Esophagus muscularis mucosa (tissue), 4 donors: ENCODE results near the gene APOL4. TPM values are rescaled to one million over a fixed set of nuclear protein-coding genes. Genes with fewer than 3 reads are reported as not detected.

Experiments
- DNase-seq: peaks from one replicate; pipeline ENCODE4 v3.0.0-alpha.2; 2017; ENCODE audit errors: extremely low spot score
- H3K27ac ChIP-seq, 4 donors: fragments of 200-600 bp; sonication (generic); replicated peaks in 1 of 4; 1 replicate in 3 of 4; 2 replicates in 1 of 4; pipeline ENCODE4 v1.5.1; 2016 to 2019; ENCODE audit warnings: mild to moderate bottlenecking in 1 of 4
- H3K27me3 ChIP-seq, 4 donors: fragments of 200-600 bp; sonication (generic); one replicate each; pipeline versions ENCODE4 v1.5.1 to v1.6.0; 2016 to 2019
- H3K36me3 ChIP-seq, 4 donors: fragments of 200-600 bp; sonication (generic); one replicate each; pipeline ENCODE4 v1.5.1; 2016 to 2019
- H3K4me1 ChIP-seq, 4 donors: fragments of 200-600 bp; sonication (generic); one replicate each; pipeline ENCODE4 v1.5.1; 2016 to 2019
- H3K4me3 ChIP-seq, 4 donors: fragments of 200-600 bp; sonication (generic); 1 replicate in 2 of 4; 2 replicates in 2 of 4; pipeline ENCODE4 v1.5.1; 2016 to 2019; ENCODE audit warnings: mild to moderate bottlenecking in 4 of 4, moderate library complexity in 1 of 4
- H3K9me3 ChIP-seq, 4 donors: fragments of 200-600 bp; sonication (generic); 1 replicate in 3 of 4; 2 replicates in 1 of 4; pipeline ENCODE4 v1.5.1; 2016 to 2019
- EP300 ChIP-seq: sonication (generic); formaldehyde crosslinking; IDR thresholded peaks from one replicate; pipeline ENCODE4 v1.6.1; 2017; ENCODE audit warnings: antibody characterized with exemption
- POLR2A ChIP-seq: fragments of 450-650 bp; IDR thresholded peaks from one replicate; pipeline ENCODE4 v1.6.1; 2017; ENCODE audit warnings: antibody characterized with exemption, moderate library complexity, mild to moderate bottlenecking, low read depth
- POLR2AphosphoS5 ChIP-seq, 2 donors: sonication (generic); formaldehyde crosslinking; IDR thresholded peaks; one replicate each; pipeline ENCODE4 v1.6.1; 2017; ENCODE audit warnings: antibody characterized with exemption in 2 of 2
- WGBS: methylation state at CpG from one replicate; pipeline ENCODE4 v1.1.5; 2018; 5-methylcytosine and 5-hydroxymethylcytosine counted together
- intact Hi-C: fragments of 100-400 bp; cut with DNase I; formaldehyde crosslinking; loops from one replicate; pipeline ENCODE4 v1.15.1; 2023
- total RNA-seq, 4 donors: library from RNA; depleted of rRNA; stranded (reverse); fragments of >200 nt; gene quantifications; one replicate each; pipeline versions ENCODE4 v1.1.0 to v1.2.1, GENCODE V29; 2016
- TF ChIP-seq, protein P1 (sequence below), 3 experiments: fragments of 200-600 bp in 2 of 3; fragments of 450-650 bp in 1 of 3; sonication (generic) in 2 of 3; IDR thresholded peaks; one replicate each; pipeline ENCODE4 v1.5.1; 2017 to 2019; ENCODE audit warnings: antibody characterized with exemption in 3 of 3, mild to moderate bottlenecking in 2 of 3, moderate library complexity in 1 of 3

APOL4 gene
- total RNA-seq, 4 donors from 2014 or later, result 0.19 to 24.7 (median 1.6) TPM

- DNase-seq, result no peak
- WGBS, result 71% methylated on average over 8 of the region's 8 CpGs
- Histone ChIP-seq H3K9me3 (no peaks in the 10 kb centered on the region), H3K36me3 (no peaks in the 10 kb centered on the region), H3K4me3 (no peak overlapping the region), H3K27ac (peak overlapping the region; percentile 13 to 28 (median 23)), H3K27me3 (no peaks in the 10 kb centered on the region), H3K4me1 (peaks cover 24 to 47% (median 33%) of the 10 kb centered on the region in 4 donors)
- TF ChIP-seq POLR2A, result no peak
- no peak for TF ChIP-seq EP300
- TF ChIP-seq POLR2AphosphoS5 (IDR thresholded peaks at IDR 0.05), result no peak
- TF ChIP-seq, protein P1, sequence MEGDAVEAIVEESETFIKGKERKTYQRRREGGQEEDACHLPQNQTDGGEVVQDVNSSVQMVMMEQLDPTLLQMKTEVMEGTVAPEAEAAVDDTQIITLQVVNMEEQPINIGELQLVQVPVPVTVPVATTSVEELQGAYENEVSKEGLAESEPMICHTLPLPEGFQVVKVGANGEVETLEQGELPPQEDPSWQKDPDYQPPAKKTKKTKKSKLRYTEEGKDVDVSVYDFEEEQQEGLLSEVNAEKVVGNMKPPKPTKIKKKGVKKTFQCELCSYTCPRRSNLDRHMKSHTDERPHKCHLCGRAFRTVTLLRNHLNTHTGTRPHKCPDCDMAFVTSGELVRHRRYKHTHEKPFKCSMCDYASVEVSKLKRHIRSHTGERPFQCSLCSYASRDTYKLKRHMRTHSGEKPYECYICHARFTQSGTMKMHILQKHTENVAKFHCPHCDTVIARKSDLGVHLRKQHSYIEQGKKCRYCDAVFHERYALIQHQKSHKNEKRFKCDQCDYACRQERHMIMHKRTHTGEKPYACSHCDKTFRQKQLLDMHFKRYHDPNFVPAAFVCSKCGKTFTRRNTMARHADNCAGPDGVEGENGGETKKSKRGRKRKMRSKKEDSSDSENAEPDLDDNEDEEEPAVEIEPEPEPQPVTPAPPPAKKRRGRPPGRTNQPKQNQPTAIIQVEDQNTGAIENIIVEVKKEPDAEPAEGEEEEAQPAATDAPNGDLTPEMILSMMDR (IDR thresholded peaks at IDR 0.05), result no peak
- intact Hi-C loops, result loop anchor here (5.0 kb wide), 1 partner anchor 40 kb away; the partner anchor contains the start of gene APOL2
Observed at GRCh38 chr22:36197514-36198146, 4.0 kb downstream of the APOL4 start.

DNA sequence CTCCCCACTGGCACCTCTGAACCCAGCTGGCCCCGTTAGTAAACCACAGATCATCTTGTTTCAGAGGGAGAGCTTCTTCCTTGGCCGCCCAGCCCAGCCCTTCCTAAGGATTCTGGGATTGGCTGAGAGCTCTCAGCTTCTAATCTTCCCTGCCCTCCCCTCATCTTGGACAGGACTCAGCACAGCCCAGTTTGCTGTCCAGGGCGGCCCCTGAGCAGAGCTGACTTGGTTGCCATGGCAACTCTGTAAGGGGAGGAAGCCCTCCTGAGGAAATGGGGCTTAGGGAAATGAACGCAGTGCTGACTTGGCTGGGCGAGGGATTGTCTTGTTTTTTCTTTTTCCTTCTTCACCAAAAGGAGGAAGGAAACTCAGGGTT is 4.6 kb downstream of the APOL4 start:
- no peak for DNase-seq
- Histone ChIP-seq H3K4me3 (no peak overlapping the region), H3K4me1 (peaks cover 22 to 45% (median 32%) of the 10 kb centered on the region in 4 donors), H3K27ac (peak overlapping the region in 3 of 4 donors; percentile 18 to 28 (median 28)), H3K36me3 (no peaks in the 10 kb centered on the region), H3K27me3 (no peaks in the 10 kb centered on the region), H3K9me3 (no peaks in the 10 kb centered on the region)
- intact Hi-C loops, result loop anchor here (5.0 kb wide), 1 partner anchor 40 kb away; the partner anchor contains the start of gene APOL2
- WGBS, result 36% methylated on average over 4 of the region's 5 CpGs
- TF ChIP-seq EP300, result no peak
- TF ChIP-seq, protein P1 (IDR thresholded peaks at IDR 0.05), result no peak
- TF ChIP-seq POLR2AphosphoS5 (IDR thresholded peaks at IDR 0.05), result no peak
- no peak for TF ChIP-seq POLR2A

DNA sequence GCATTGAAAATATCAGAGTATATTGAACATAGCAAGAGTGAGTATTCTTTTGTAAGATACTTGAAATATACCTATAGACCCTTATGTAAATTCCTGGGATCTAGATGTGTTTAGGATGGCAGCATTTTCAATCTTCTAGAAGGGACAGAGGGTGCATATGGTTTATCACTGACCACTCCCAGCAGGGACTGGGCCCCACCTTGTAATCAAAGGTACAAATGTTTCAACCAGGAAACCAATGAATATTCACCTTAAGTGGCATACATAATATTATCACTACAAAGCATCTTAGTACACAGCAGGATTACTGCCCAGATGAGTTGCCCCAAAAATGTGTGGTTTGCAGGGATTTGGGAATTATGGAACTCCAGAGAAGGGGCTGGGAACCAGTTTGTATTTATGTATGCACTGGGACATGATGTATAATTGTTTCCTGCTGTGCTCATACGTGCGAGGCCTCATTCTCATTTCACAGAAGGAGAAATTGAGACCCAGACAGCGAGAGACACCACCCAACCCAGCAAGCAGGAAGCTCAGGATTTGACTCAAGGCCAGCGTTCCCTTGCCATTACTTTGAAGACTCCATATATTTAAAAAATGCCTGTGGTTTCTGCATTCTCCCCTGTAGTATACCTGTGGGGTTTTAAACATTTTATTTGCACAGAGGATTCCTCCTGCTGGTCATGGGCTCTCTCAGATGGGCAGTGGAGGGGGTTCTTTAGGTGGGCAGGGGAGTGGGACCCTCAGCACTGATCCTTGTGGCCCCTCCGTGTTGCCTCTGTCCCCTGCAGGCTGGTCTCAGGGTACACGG is 5.2 kb downstream of the APOL4 start:
- WGBS, result 62% methylated on average over 5 of the region's 6 CpGs
- Histone ChIP-seq H3K4me3 (no peak overlapping the region), H3K27me3 (no peaks in the 10 kb centered on the region), H3K4me1 (peaks cover 19 to 44% (median 32%) of the 10 kb centered on the region in 4 donors), H3K9me3 (no peaks in the 10 kb centered on the region), H3K27ac (peak overlapping the region in 2 of 4 donors; percentile 18 to 28), H3K36me3 (no peaks in the 10 kb centered on the region)
- intact Hi-C loops, result loop anchor here (5.0 kb wide), 1 partner anchor 41 kb away; the partner anchor contains the start of gene APOL2
- no peak for TF ChIP-seq EP300
- TF ChIP-seq, protein P1 (IDR thresholded peaks at IDR 0.05), result no peak
- no peak for TF ChIP-seq POLR2A
- TF ChIP-seq POLR2AphosphoS5 (IDR thresholded peaks at IDR 0.05), result no peak
- DNase-seq, result no peak

DNA sequence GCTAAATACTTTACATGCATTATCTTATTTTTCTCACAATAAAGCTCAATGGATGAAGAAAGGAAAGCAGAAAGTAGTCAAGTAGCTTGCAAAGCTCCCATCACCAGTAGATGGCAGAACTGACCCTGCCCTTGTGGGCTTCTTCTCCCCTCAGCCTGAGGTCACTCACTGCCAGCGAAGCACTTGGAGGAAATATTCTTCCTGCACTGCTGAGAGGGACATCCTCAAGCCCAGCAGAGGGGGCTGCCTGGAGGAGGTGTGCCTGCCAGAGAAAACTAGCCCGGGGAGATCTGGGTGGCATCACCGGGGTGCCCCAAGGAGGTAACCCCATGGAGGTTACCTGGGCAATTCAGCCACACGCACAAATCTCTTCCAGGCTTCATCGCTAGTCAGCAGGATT is 6.6 kb downstream of the APOL4 start:
- Histone ChIP-seq H3K4me1 (peaks cover 26 to 49% (median 35%) of the 10 kb centered on the region in 4 donors), H3K27ac (no peak overlapping the region), H3K9me3 (no peaks in the 10 kb centered on the region), H3K4me3 (no peak overlapping the region), H3K36me3 (no peaks in the 10 kb centered on the region), H3K27me3 (no peaks in the 10 kb centered on the region)
- WGBS, result 51% methylated on average over 5 of the region's 5 CpGs
- DNase-seq, result no peak
- TF ChIP-seq POLR2A (no peak), EP300 (no peak), POLR2AphosphoS5 (IDR thresholded peaks at IDR 0.05) (peak in 1 of 2 donors; percentile 18)
- TF ChIP-seq, protein P1 (IDR thresholded peaks at IDR 0.05), result peak; percentile 64 to 82 (median 80)
- intact Hi-C loops, result loop anchor here (5.0 kb wide), 3 partner anchors 42 to 292 kb away; partner anchors contain the start of gene APOL2
